Loucy (cell line): ENCODE data around the gene PAN3.

Source experiments
- H2AFZ ChIP-seq: fragments of 200-600 bp; sonication (generic); 2 replicates; pipeline ENCODE4 v1.6.0; 2016; ENCODE audit warnings: antibody characterized with exemption, mild to moderate bottlenecking, low read length, moderate library complexity
- H3F3A ChIP-seq: fragments of 200-600 bp; 2 replicates; pipeline ENCODE4 v1.6.0; 2016; ENCODE audit warnings: antibody characterized with exemption, low read depth, mild to moderate bottlenecking
- H3K27me3 ChIP-seq: fragments of 200-600 bp; sonication (generic); 2 replicates; pipeline ENCODE4 v1.6.1; 2014; ENCODE audit warnings: low read length, mild to moderate bottlenecking; ENCODE audit not compliant: insufficient read depth, poor library complexity, severe bottlenecking
- H3K36me3 ChIP-seq: fragments of 200-600 bp; sonication (generic); 2 replicates; pipeline ENCODE4 v1.6.1; 2016; ENCODE audit warnings: low read length; ENCODE audit not compliant: insufficient read depth
- H3K4me1 ChIP-seq: fragments of 200-600 bp; sonication (generic); 2 replicates; pipeline ENCODE4 v1.5.1; 2014; ENCODE audit warnings: low read length, mild to moderate bottlenecking; ENCODE audit not compliant: insufficient read depth, poor library complexity, severe bottlenecking
- H3K4me2 ChIP-seq: fragments of 200-600 bp; sonication (generic); 2 replicates; pipeline ENCODE4 v1.6.0; 2014; ENCODE audit warnings: antibody characterized with exemption, low read length, low read depth, mild to moderate bottlenecking; ENCODE audit not compliant: poor library complexity, severe bottlenecking
- H3K4me3 ChIP-seq: fragments of 200-600 bp; sonication (generic); 2 replicates; pipeline ENCODE4 v1.5.1; 2014; ENCODE audit warnings: low read length, mild to moderate bottlenecking, mixed read lengths; ENCODE audit not compliant: poor library complexity, severe bottlenecking
- H3K79me2 ChIP-seq: fragments of 200-600 bp; sonication (generic); 2 replicates; pipeline ENCODE4 v1.6.1; 2014; ENCODE audit warnings: low read length; ENCODE audit not compliant: insufficient read depth
- H3K9ac ChIP-seq: fragments of 200-600 bp; sonication (generic); 2 replicates; pipeline ENCODE4 v1.6.0; 2014; ENCODE audit warnings: mild to moderate bottlenecking, low read depth, low read length, moderate library complexity; ENCODE audit not compliant: poor library complexity, severe bottlenecking
- H3K9me2 ChIP-seq: fragments of 200-600 bp; sonication (generic); replicated peaks from 2 replicates; pipeline ENCODE4 v1.6.1; 2016; ENCODE audit warnings: low read depth, low read length, mixed read lengths
- H3K9me3 ChIP-seq: fragments of 200-600 bp; sonication (generic); 2 replicates; pipeline ENCODE4 v1.6.1; 2014; ENCODE audit warnings: mild to moderate bottlenecking, antibody characterized with exemption, low read length, low read depth; ENCODE audit not compliant: insufficient read depth
- H4K20me1 ChIP-seq: fragments of 200-600 bp; sonication (generic); 2 replicates; pipeline ENCODE4 v1.6.0; 2014; ENCODE audit warnings: antibody characterized with exemption, low read length, mild to moderate bottlenecking; ENCODE audit not compliant: insufficient read depth, poor library complexity, severe bottlenecking
- EZH2phosphoT487 ChIP-seq: fragments of 200-600 bp; IDR thresholded peaks from 2 replicates; pipeline ENCODE4 v1.6.1; 2018; ENCODE audit warnings: antibody characterized with exemption, mild to moderate bottlenecking, moderate library complexity, borderline replicate concordance
- TF ChIP-seq, protein P1 (sequence below): fragments of 200-600 bp; sonication (generic); conservative IDR thresholded peaks from 2 replicates; pipeline ENCODE4 v1.5.1; 2014; ENCODE audit warnings: mild to moderate bottlenecking, antibody characterized with exemption, low read length

PAN3 gene

DNA sequence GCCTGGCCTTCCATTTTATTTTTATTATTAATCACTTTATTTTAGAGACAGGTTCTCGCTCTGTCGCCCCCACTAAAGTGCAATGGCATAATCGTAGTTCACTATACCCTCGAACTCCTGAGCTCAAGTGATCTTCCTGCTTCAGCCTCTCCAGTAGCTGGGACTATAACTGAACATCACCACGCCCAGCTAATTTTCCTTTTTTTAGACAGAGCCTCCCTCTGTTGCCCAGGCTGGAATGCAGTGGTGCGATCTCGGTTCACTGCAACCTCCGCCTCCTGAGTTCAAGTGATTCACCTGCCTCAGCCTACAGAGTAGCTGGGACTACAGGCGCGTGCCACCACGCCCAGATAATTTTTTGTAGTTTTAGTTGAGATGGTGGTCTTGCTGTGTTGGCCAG lies 6.7 kb upstream of the PAN3 start:
- TF ChIP-seq, protein P1, sequence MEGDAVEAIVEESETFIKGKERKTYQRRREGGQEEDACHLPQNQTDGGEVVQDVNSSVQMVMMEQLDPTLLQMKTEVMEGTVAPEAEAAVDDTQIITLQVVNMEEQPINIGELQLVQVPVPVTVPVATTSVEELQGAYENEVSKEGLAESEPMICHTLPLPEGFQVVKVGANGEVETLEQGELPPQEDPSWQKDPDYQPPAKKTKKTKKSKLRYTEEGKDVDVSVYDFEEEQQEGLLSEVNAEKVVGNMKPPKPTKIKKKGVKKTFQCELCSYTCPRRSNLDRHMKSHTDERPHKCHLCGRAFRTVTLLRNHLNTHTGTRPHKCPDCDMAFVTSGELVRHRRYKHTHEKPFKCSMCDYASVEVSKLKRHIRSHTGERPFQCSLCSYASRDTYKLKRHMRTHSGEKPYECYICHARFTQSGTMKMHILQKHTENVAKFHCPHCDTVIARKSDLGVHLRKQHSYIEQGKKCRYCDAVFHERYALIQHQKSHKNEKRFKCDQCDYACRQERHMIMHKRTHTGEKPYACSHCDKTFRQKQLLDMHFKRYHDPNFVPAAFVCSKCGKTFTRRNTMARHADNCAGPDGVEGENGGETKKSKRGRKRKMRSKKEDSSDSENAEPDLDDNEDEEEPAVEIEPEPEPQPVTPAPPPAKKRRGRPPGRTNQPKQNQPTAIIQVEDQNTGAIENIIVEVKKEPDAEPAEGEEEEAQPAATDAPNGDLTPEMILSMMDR: no peak
- TF ChIP-seq EZH2phosphoT487: no peak
- no peak overlapping the region for H3K4me2 ChIP-seq
- peaks cover 12% of the 10 kb centered on the region for H3K79me2 ChIP-seq
- no peak overlapping the region for H3K4me3 ChIP-seq
- H4K20me1 ChIP-seq: no peaks in the 10 kb centered on the region
- no peaks in the 10 kb centered on the region for H3F3A ChIP-seq
- H2AFZ ChIP-seq: no peak overlapping the region
- H3K36me3 ChIP-seq: no peaks in the 10 kb centered on the region
- no peaks in the 10 kb centered on the region for H3K27me3 ChIP-seq
- no peaks in the 10 kb centered on the region for H3K9me2 ChIP-seq
- no peaks in the 10 kb centered on the region for H3K9me3 ChIP-seq
- H3K4me1 ChIP-seq: peaks cover 6% of the 10 kb centered on the region
- no peak overlapping the region for H3K9ac ChIP-seq

DNA sequence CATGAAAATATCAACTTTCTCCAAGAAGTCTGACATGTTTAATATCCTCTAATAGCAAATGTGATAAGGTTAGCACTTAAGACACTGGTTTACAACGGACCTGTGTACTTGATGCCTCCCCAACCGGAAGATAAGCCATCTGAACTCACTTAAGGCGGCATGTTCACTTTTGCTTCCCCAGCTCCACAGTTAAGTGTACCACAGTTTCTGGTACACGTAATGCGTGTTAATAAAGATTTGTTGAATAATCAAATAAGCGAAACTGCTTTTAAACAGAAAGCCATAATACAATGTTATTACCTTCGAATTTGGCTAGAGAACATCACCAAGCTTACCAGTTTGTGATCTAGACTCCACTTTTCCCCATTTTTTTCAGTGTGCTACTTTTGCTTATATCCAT lies 1.4 kb upstream of the PAN3 start:
- no peaks in the 10 kb centered on the region for H3K9me3 ChIP-seq
- TF ChIP-seq, protein P1: no peak
- TF ChIP-seq EZH2phosphoT487: no peak
- H3K36me3 ChIP-seq: no peaks in the 10 kb centered on the region
- H3K27me3 ChIP-seq: no peaks in the 10 kb centered on the region
- H3K4me2 ChIP-seq: peak overlapping the region; percentile 93
- 0 out of 2 replicates have a peak, but pooled peaks cover 4% of the 10 kb centered on the region for H3F3A ChIP-seq
- H3K9ac ChIP-seq: peak overlapping the region; percentile 99
- peaks cover 50% of the 10 kb centered on the region for H3K79me2 ChIP-seq
- peaks cover 27% of the 10 kb centered on the region for H4K20me1 ChIP-seq
- H3K4me3 ChIP-seq: peak overlapping the region; percentile 95
- H3K4me1 ChIP-seq: peaks cover 32% of the 10 kb centered on the region
- H3K9me2 ChIP-seq: no peaks in the 10 kb centered on the region
- H2AFZ ChIP-seq: peak overlapping the region; percentile 57; the same call in 1 of the 2 replicates

GRCh38 chr13:28137596-28137995 lies 749 bp upstream of the PAN3 start:
- peaks cover 34% of the 10 kb centered on the region for H4K20me1 ChIP-seq
- peak overlapping the region; percentile 57 for H2AFZ ChIP-seq
- TF ChIP-seq EZH2phosphoT487: no peak
- TF ChIP-seq, protein P1: no peak
- peaks cover 57% of the 10 kb centered on the region for H3K79me2 ChIP-seq
- peak overlapping the region; percentile 99 for H3K9ac ChIP-seq
- H3K36me3 ChIP-seq: no peaks in the 10 kb centered on the region
- peak overlapping the region; percentile 93 for H3K4me2 ChIP-seq
- peak overlapping the region; percentile 95 for H3K4me3 ChIP-seq
- no peaks in the 10 kb centered on the region for H3K9me2 ChIP-seq
- H3K4me1 ChIP-seq: peaks cover 39% of the 10 kb centered on the region
- 0 out of 2 replicates have a peak, but pooled peaks cover 4% of the 10 kb centered on the region for H3F3A ChIP-seq
- no peaks in the 10 kb centered on the region for H3K27me3 ChIP-seq
- H3K9me3 ChIP-seq: no peaks in the 10 kb centered on the region
